Measurements from ENCODE around the gene TIMM23.

Gene TIMM23

DNA sequence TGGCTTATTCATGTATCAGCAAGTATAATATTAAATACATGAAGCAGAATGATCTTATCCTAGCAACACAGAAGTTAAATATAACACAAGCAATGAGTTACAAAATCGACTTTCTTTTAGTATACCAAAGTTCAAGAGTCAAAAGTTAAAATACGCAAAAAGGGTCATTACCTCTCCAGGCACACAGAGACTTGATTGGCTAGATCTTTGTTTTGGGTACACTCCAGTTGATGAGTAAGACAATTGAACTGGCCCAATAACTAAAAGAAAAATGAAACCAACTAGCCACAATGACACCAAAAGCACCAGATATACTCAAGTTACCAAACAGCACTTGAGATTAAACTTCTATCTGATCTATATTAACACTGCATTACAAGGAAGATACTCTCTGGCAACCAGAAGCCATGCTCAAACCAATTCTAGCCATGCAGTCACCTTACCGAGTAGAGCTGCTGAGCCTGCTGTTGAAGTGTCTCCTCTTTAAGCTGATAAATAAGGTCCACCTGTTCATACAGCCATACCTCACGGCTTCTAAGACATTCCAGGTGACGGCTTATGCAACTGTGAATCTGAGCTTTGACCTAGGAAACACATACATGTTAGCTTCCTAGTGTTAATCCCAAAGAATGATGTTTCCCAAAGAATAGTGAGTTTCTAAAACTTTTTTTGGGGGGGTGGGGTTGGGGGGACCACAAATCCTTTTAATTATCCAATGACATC lies 42.6 kb downstream of the TIMM23 start:
- TF ChIP-seq CTCF (conservative IDR thresholded peaks at IDR 0.05; ENCODE audit: low read depth, low read length) = no peak
- H3K4me3 ChIP-seq (ENCODE audit: low read depth, low read length) = no peak overlapping the region
- peak; percentile 81 for DNase-seq (ENCODE audit: low read depth)

- TF ChIP-seq CTCF (conservative IDR thresholded peaks at IDR 0.05; ENCODE audit: low read depth, low read length) = no peak
- no peak overlapping the region for H3K4me3 ChIP-seq (ENCODE audit: low read depth, low read length)
- no peak for DNase-seq (ENCODE audit: low read depth)
Observed at GRCh38 chr10:46016190-46016589, 43.9 kb downstream of the TIMM23 start.

DNA sequence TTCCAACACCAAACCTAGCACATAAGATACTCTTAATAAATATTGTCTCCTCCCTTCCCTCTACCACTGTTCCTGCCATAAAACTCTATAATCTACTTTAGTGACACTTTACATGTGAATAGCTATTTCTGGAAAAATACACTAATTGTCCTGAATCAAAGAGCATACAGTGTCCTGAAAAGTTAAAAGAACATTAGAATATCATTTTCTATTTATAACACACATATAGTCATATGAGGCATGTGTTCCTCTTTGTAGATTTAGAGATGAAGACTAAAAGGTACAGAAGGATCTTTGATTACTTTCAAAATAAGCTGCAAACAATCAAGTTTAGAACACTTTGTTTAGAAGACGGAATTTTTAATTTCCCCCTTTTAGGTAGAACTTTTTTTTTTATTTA lies 44.5 kb downstream of the TIMM23 start:
- no peak for DNase-seq (ENCODE audit: low read depth)
- no peak for TF ChIP-seq CTCF (conservative IDR thresholded peaks at IDR 0.05; ENCODE audit: low read depth, low read length)

GRCh38 chr10:46017733-46018132 lies 45.4 kb downstream of the TIMM23 start:
- no peak for DNase-seq (ENCODE audit: low read depth)
- H3K4me3 ChIP-seq (ENCODE audit: low read depth, low read length) = no peak overlapping the region
- no peak for TF ChIP-seq CTCF (conservative IDR thresholded peaks at IDR 0.05; ENCODE audit: low read depth, low read length)

More for the DNA sequence above, 44.5 kb downstream of the TIMM23 start:
- no peak overlapping the region for H3K4me3 ChIP-seq (ENCODE audit: low read depth, low read length)

DNA sequence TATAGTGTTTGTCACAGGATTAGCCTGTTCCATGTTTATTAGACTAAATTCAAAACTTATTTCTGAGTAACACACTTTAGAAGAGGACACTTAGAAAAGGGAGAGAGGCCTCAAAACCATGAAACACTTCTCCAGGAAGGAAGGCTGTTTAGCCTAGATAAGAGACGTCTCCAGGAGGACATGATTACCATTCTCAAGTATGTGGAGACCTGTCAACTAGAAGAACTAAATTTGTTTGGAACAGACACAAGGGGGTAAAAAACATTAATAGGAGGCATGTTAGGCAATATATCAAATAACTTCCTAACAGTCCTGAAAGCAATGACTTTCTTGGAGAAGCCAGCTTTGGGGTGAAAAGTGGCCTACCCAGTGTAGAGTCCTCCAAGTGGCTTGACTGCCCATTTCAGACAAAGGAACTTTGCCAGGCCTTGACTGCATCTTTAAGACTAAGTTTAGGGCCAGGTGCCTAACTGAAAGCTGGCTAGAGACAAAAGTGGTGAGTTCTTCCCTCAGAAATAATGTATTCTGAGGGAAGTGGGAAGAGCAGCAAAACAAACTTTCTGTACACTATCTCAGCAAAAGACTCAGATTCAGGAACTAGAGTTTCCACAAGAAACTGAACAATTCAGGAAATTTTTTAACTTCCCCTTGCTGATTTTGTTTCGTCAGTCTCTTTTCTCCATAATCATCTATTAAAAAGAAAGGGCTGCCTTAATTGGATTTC lies 46.3 kb downstream of the TIMM23 start:
- TF ChIP-seq CTCF (conservative IDR thresholded peaks at IDR 0.05; ENCODE audit: low read depth, low read length) = no peak
- peak; percentile 63 for DNase-seq (ENCODE audit: low read depth)
- no peak overlapping the region for H3K4me3 ChIP-seq (ENCODE audit: low read depth, low read length)

GRCh38 chr10:46019177-46019528 lies 46.9 kb downstream of the TIMM23 start:
- DNase-seq (ENCODE audit: low read depth) = no peak
- no peak overlapping the region for H3K4me3 ChIP-seq (ENCODE audit: low read depth, low read length)
- TF ChIP-seq CTCF (conservative IDR thresholded peaks at IDR 0.05; ENCODE audit: low read depth, low read length) = no peak

Data from choroid plexus epithelial cell (primary cell).